IMR-90 (cell line): ENCODE measurements around the gene HSD11B1L.

ENCODE experiments used
- FOS ChIP-seq: fragments of 150-350 bp; IDR thresholded peaks from 2 replicates; pipeline ENCODE4 v1.6.1; 2016; ENCODE audit warnings: low read depth, low read length
- MAZ ChIP-seq: IDR thresholded peaks from 2 replicates; pipeline ENCODE4 v1.6.1; 2012; ENCODE audit warnings: low read depth, mild to moderate bottlenecking, low read length, improper control_type of control experiment, moderate library complexity, borderline replicate concordance
- MXI1 ChIP-seq: IDR thresholded peaks from 2 replicates; pipeline ENCODE4 v1.6.1; 2012; ENCODE audit warnings: low read depth, mild to moderate bottlenecking, low read length, moderate library complexity, borderline replicate concordance
- POLR2A ChIP-seq: IDR thresholded peaks from 2 replicates; pipeline ENCODE4 v1.6.1; 2012; ENCODE audit warnings: mild to moderate bottlenecking, low read depth, low read length
- RFX5 ChIP-seq: IDR thresholded peaks from 2 replicates; pipeline ENCODE4 v1.8.0; 2012; ENCODE audit warnings: low read depth, mild to moderate bottlenecking, low read length, moderate library complexity
- TF ChIP-seq, protein P1 (sequence below): conservative IDR thresholded peaks from 2 replicates; pipeline ENCODE4 v1.5.1; 2012; ENCODE audit warnings: mild to moderate bottlenecking, low read depth, low read length, improper control_type of control experiment

DNA sequence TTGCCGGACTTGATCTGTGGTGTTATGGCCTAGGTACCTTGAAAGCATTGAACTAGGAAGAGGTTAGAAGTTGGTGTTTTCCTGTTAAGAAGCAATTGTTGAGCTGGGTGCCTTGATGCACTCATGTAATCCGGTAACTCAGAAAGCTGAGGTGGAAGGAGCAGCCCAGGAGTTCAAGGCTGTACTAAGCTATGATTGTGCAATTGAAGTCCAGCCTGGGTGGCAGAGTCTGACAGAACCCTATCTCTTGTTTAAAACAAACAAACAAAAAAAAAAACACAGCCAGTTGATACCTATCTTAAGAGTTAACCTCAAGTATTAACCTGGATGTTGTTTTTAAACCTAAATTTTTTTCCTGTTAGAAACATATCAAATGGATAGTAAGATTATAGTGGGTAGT is 38.6 kb upstream of the HSD11B1L start:
- TF ChIP-seq FOS (no peak), POLR2A (no peak), RFX5 (no peak), MXI1 (no peak), MAZ (no peak)
- TF ChIP-seq, protein P1, sequence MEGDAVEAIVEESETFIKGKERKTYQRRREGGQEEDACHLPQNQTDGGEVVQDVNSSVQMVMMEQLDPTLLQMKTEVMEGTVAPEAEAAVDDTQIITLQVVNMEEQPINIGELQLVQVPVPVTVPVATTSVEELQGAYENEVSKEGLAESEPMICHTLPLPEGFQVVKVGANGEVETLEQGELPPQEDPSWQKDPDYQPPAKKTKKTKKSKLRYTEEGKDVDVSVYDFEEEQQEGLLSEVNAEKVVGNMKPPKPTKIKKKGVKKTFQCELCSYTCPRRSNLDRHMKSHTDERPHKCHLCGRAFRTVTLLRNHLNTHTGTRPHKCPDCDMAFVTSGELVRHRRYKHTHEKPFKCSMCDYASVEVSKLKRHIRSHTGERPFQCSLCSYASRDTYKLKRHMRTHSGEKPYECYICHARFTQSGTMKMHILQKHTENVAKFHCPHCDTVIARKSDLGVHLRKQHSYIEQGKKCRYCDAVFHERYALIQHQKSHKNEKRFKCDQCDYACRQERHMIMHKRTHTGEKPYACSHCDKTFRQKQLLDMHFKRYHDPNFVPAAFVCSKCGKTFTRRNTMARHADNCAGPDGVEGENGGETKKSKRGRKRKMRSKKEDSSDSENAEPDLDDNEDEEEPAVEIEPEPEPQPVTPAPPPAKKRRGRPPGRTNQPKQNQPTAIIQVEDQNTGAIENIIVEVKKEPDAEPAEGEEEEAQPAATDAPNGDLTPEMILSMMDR: no peak
